DMS153 treated with DMSO at 0.1 percent for 48 hours (cell line): ENCODE results near the gene ESR2.
"Not testable (repeated sequence)": the region's sequence is repeated elsewhere in the genome, so short reads cannot be mapped to it uniquely, and the experiment has no call there.

Experiments
- DNase-seq: peaks from one replicate; lab custom pipeline; 2025; ENCODE audit not compliant: unreplicated experiment; lab: John Stamatoyannopoulos, UW

Gene ESR2

GRCh38 chr14:64045091-64045490 is 249.1 kb downstream of the ESR2 start:
- DNase-seq = no peak

GRCh38 chr14:64043296-64043695 is 250.9 kb downstream of the ESR2 start:
- not testable (repeated sequence) for DNase-seq

- DNase-seq = no peak
Observed at GRCh38 chr14:64040044-64040443, 254.1 kb downstream of the ESR2 start.

- no peak for DNase-seq
Observed at GRCh38 chr14:64038841-64039542, 255.2 kb downstream of the ESR2 start.

GRCh38 chr14:64037869-64038745 is 256.1 kb downstream of the ESR2 start:
- DNase-seq = not testable (repeated sequence)

GRCh38 chr14:64035143-64035542 is 259.0 kb downstream of the ESR2 start:
- no peak for DNase-seq
